Brain microvascular endothelial cell (primary cell): Measurements from ENCODE around the gene ERG.

Source experiments
- DNase-seq: peaks from one replicate; pipeline ENCODE4 v3.0.0-alpha.2; 2020
- H3K27ac ChIP-seq: fragments of 250-450 bp; sonication (Bioruptor Pico); 2 replicates; pipeline ENCODE4 v1.5.1; 2020; ENCODE audit warnings: mild to moderate bottlenecking, moderate library complexity
- H3K27me3 ChIP-seq: fragments of 250-450 bp; sonication (Bioruptor Pico); replicated peaks from 2 replicates; pipeline ENCODE4 v1.5.1; 2020; ENCODE audit warnings: mild to moderate bottlenecking
- H3K36me3 ChIP-seq: fragments of 250-450 bp; sonication (Bioruptor Pico); replicated peaks from 2 replicates; pipeline ENCODE4 v1.5.1; 2020; ENCODE audit warnings: mild to moderate bottlenecking
- H3K4me3 ChIP-seq: 2 replicates; pipeline ENCODE4 v1.5.1; 2011; ENCODE audit warnings: low read depth, mild to moderate bottlenecking, control low read depth, low read length, moderate library complexity
- in situ Hi-C: cut with HindIII; loops from 2 replicates; pipeline ENCODE4 v1.10.0; 2017; ENCODE audit warnings: low sequenced_read_pairs, low pct_ligation_motif_present
- TF ChIP-seq, protein P1 (sequence below): IDR thresholded peaks from 2 replicates; pipeline ENCODE4 v1.5.1; 2011; ENCODE audit warnings: low read depth, mild to moderate bottlenecking, moderate library complexity, low read length, control low read depth, inconsistent platforms; ENCODE audit errors: missing control alignments

ERG gene

DNA sequence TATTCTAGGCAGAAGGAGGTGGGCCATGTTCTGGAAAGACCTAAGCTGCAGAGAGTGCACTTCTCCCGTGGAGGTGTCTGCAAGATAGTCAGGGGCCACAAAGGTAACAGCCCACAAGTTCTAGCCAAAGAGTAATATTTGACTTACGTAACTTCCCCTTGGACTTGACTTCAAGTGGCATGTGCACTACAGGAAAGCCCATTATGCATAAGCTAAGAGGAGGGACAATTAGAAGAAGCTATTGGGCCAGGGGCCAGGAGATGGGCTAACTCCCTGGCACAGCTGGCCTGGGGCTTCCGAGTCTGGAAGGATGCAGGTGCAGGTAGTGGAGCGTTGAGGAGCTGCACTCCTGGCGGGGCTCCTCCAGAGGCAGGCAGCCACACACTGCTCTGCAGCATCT, 58.3 kb downstream of the ERG start:
- no peaks in the 10 kb centered on the region for H3K36me3 ChIP-seq
- H3K27ac ChIP-seq = peak overlapping the region; percentile 83
- TF ChIP-seq, protein P1, sequence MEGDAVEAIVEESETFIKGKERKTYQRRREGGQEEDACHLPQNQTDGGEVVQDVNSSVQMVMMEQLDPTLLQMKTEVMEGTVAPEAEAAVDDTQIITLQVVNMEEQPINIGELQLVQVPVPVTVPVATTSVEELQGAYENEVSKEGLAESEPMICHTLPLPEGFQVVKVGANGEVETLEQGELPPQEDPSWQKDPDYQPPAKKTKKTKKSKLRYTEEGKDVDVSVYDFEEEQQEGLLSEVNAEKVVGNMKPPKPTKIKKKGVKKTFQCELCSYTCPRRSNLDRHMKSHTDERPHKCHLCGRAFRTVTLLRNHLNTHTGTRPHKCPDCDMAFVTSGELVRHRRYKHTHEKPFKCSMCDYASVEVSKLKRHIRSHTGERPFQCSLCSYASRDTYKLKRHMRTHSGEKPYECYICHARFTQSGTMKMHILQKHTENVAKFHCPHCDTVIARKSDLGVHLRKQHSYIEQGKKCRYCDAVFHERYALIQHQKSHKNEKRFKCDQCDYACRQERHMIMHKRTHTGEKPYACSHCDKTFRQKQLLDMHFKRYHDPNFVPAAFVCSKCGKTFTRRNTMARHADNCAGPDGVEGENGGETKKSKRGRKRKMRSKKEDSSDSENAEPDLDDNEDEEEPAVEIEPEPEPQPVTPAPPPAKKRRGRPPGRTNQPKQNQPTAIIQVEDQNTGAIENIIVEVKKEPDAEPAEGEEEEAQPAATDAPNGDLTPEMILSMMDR = no peak
- no peak for DNase-seq
- no peak overlapping the region for H3K4me3 ChIP-seq
- in situ Hi-C loops = no loop called here
- H3K27me3 ChIP-seq = no peaks in the 10 kb centered on the region

DNA sequence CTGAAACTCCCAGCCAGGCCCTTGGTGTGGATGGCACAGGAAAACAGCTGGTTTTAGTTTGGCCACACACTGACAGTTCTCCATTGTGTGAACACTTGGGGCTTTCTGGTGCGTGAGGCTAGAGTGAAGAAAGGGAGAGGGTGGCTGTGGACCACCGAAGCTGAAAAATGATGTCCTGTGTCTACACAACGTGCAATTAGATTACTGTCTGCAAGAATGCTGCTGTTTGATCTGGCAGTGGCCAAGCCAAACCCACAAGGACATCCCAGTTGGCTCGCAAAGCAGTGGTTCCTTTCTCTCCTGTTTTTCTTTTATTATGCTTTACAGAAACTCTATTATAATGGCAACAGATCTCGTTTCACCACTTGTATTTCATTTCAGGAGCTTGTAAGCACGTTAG, 58.9 kb downstream of the ERG start:
- in situ Hi-C loops = no loop called here
- peak overlapping the region; percentile 50 for H3K27ac ChIP-seq

DNA sequence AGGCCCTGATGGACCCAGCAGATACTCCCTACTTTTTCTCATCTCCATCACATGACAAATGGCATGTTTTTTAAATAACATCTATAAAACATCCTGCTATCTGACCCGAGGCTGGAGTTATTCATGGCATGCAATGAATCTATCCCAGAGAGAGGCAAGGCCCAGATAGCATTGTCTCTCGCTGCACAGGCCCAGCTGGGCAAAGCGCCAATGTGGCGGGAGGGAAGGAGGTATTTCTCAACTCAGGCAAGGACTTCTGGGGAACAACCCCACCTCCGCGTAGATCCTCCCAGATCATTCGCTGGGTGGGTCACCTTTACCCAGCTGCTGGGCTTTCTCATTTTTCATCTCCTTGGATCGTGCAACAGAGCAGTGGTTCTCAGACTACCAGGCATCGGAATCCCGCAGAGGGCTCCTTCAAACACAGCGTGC, 59.8 kb downstream of the ERG start:
- H3K27ac ChIP-seq = peak overlapping the region; percentile 72
- H3K27me3 ChIP-seq = no peaks in the 10 kb centered on the region
- DNase-seq = peak; percentile 97
- TF ChIP-seq, protein P1 = no peak
- no peak overlapping the region for H3K4me3 ChIP-seq
- in situ Hi-C loops = no loop called here
- H3K36me3 ChIP-seq = no peaks in the 10 kb centered on the region

More for the DNA sequence above, 58.9 kb downstream of the ERG start:
- TF ChIP-seq, protein P1 = no peak
- H3K36me3 ChIP-seq = no peaks in the 10 kb centered on the region
- no peaks in the 10 kb centered on the region for H3K27me3 ChIP-seq
- H3K4me3 ChIP-seq = no peak overlapping the region
- DNase-seq = no peak

DNA sequence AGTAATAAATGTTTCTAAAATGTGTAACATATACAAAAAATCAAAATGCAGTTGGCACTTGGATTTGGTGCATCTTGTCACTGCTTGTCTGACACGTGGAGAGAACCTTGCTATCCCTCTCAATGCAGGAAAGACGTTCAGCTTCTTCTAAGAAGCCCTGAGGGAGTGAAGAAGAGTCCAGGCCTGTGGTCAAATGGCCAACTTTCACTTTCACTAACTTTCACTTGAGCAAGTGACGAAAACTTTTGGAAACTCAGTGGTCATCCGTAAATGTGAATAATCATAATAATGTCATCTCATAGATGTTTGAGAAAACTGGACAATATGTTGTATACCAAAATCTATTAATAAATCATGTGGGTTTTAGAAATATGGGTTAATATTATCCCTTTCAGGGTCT, 61.9 kb downstream of the ERG start:
- Histone ChIP-seq H3K4me3 (no peak overlapping the region), H3K36me3 (no peaks in the 10 kb centered on the region), H3K27me3 (no peaks in the 10 kb centered on the region), H3K27ac (no peak overlapping the region)
- in situ Hi-C loops = no loop called here
- no peak for DNase-seq
- TF ChIP-seq, protein P1 = no peak

DNA sequence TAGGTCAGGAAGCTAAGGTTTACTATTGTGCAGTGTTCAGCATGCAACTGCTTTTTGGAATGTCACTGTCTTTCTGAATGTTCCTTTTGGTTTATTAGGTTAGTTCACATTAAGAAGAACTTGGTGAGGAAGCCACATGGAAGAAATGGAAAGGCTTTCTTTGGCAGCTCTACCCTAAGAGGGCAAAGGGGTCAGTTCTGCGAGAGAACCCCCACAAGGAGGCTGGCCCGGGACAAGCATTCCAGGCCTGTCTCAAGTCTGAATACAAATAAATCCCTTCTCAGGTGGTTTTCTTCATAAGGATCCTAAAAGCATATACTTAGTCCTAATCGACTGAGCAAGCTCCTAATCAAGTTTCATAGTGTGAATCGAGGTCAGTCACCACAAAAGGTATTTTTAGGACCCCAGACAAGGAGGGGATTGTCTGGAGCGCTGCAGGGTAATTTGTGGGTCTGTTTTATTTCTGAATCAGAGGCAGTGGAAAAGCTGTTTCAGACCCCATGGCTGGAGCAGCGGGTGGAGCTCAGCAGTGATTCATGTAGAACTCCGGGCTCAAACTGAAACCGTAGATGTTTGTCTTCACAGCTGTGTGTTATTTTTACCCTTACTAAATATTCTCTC, 63.3 kb downstream of the ERG start:
- peak overlapping the region; percentile 88 for H3K27ac ChIP-seq
- H3K27me3 ChIP-seq = no peaks in the 10 kb centered on the region

More for the DNA sequence above, 63.3 kb downstream of the ERG start:
- peak overlapping the region; percentile 29 for H3K4me3 ChIP-seq
- TF ChIP-seq, protein P1 = no peak
- DNase-seq = peak; percentile 81
- in situ Hi-C loops = no loop called here
- H3K36me3 ChIP-seq = no peaks in the 10 kb centered on the region
